GM12878 (cell line): ENCODE results near the gene OSBPL5. TPM values are rescaled to one million over a fixed set of nuclear protein-coding genes. Genes with fewer than 3 reads are reported as not detected.

Source experiments
- ATAC-seq: fragments of 200-7000 bp; cut with Tn5 transposase; 3 replicates; pipeline ENCODE4 v1.9.1; 2020; ENCODE audit warnings: mild to moderate bottlenecking, moderate library complexity
- BruUV-seq: library from RNA; stranded (reverse); fragments of 400-500 nt; replicated peaks from 2 replicates; lab custom pipeline; 2021; lab: Mats Ljungman, UMichigan
- CTCF ChIA-PET: fragments of 300-600 bp; sonication (Branson Sonifier 250); formaldehyde crosslinking; extraction: SDS; loops from one replicate; lab custom pipeline; 2021; ENCODE audit warnings: inconsistent platforms; lab: Yijun Ruan, JAX
- POLR2A ChIA-PET: fragments of 350-600 bp; formaldehyde crosslinking; extraction: SDS; loops from one replicate; lab custom pipeline; 2021; ENCODE audit warnings: inconsistent platforms; lab: Charles Lee
- RAD21 ChIA-PET: fragments of 300-600 bp; sonication (Branson Sonifier 250); formaldehyde crosslinking; loops from one replicate; lab custom pipeline; 2023; ENCODE audit warnings: antibody characterized with exemption; ENCODE audit not compliant: unreplicated experiment; lab: Charles Lee
- SMC1A ChIA-PET: fragments of 300-600 bp; sonication (Branson Sonifier 250); formaldehyde crosslinking; loops from one replicate; lab custom pipeline; 2023; ENCODE audit not compliant: unreplicated experiment, uncharacterized antibody; lab: Charles Lee
- DNase-seq: peaks from one replicate; pipeline ENCODE4 v3.0.0-alpha.2; 2011; ENCODE audit warnings: low read depth, low spot score
- FAIRE-seq: peaks from 3 replicates; lab custom pipeline; 2011; peaks lifted over from hg19 to GRCh38; lab: Jason Lieb, UNC
- H2AFZ ChIP-seq: 2 replicates; pipeline ENCODE4 v1.6.0; 2011; ENCODE audit warnings: low read depth, low read length, control low read depth; ENCODE audit not compliant: control insufficient read depth
- H3K27ac ChIP-seq: 2 replicates; pipeline ENCODE4 v1.5.1; 2011; ENCODE audit warnings: control low read depth; ENCODE audit not compliant: control insufficient read depth, insufficient read depth
- H3K27me3 ChIP-seq, 2 experiments: replicated peaks in 1 of 2; 2 replicates each; pipeline versions ENCODE4 v1.6.0 to v1.6.1; 2011; ENCODE audit warnings: low read length in 1 of 2; ENCODE audit not compliant: control insufficient read depth in 2 of 2, insufficient read depth in 2 of 2
- H3K36me3 ChIP-seq, 2 experiments: 2 replicates each; pipeline ENCODE4 v1.5.1; 2011; ENCODE audit warnings: low read length in 1 of 2; ENCODE audit not compliant: control insufficient read depth in 2 of 2, insufficient read depth in 2 of 2
- H3K4me1 ChIP-seq: 2 replicates; pipeline ENCODE4 v1.6.1; 2011; ENCODE audit warnings: mild to moderate bottlenecking, low read length, moderate library complexity, mixed read lengths; ENCODE audit not compliant: control insufficient read depth, insufficient read depth
- H3K4me2 ChIP-seq: 2 replicates; pipeline ENCODE4 v1.6.0; 2011; ENCODE audit warnings: control low read depth; ENCODE audit not compliant: control insufficient read depth, insufficient read depth
- H3K4me3 ChIP-seq: fragments of 200-600 bp; sonication (generic); 2 replicates; pipeline ENCODE4 v1.5.1; 2016
- H3K79me2 ChIP-seq: 2 replicates; pipeline ENCODE4 v1.6.0; 2011; ENCODE audit warnings: low read length; ENCODE audit not compliant: control insufficient read depth, insufficient read depth
- H3K9ac ChIP-seq: 2 replicates; pipeline ENCODE4 v1.8.0; 2011; ENCODE audit warnings: low read length, control low read depth, mixed read lengths; ENCODE audit not compliant: control insufficient read depth, insufficient read depth
- H3K9me3 ChIP-seq: replicated peaks from 3 replicates; pipeline ENCODE4 v1.5.1; 2011; ENCODE audit warnings: mild to moderate bottlenecking, low read length; ENCODE audit not compliant: control insufficient read depth, insufficient read depth
- H4K20me1 ChIP-seq: 2 replicates; pipeline ENCODE4 v1.6.0; 2011; ENCODE audit not compliant: control insufficient read depth, insufficient read depth
- ATF2 ChIP-seq: IDR thresholded peaks from 2 replicates; pipeline ENCODE4 v1.6.1; 2012; ENCODE audit warnings: low read length, inconsistent platforms
- CBX3 ChIP-seq: fragments of 200-600 bp; sonication (generic); IDR thresholded peaks from 2 replicates; pipeline ENCODE4 v1.6.1; 2016; ENCODE audit warnings: low read depth, borderline replicate concordance
- CHD2 ChIP-seq: IDR thresholded peaks from 2 replicates; pipeline ENCODE4 v1.6.1; 2011; ENCODE audit warnings: low read depth, low read length, improper control_type of control experiment, borderline replicate concordance
- CHD4 ChIP-seq: fragments of 200-600 bp; sonication (generic); IDR thresholded peaks from 2 replicates; pipeline ENCODE4 v1.6.1; 2016; ENCODE audit warnings: mild to moderate bottlenecking
- CREM ChIP-seq: IDR thresholded peaks from 2 replicates; pipeline ENCODE4 v1.6.1; 2014; ENCODE audit warnings: antibody characterized with exemption, low read depth
- E2F8 ChIP-seq: fragments of 450-650 bp; IDR thresholded peaks from 2 replicates; pipeline ENCODE4 v1.6.1; 2018; ENCODE audit warnings: mild to moderate bottlenecking, low read depth, moderate library complexity; ENCODE audit not compliant: partially characterized antibody
- FOS ChIP-seq: IDR thresholded peaks from 3 replicates; pipeline ENCODE4 v1.6.1; 2011; ENCODE audit warnings: borderline replicate concordance; ENCODE audit not compliant: insufficient read length; ENCODE audit errors: extremely low read depth
- GABPA ChIP-seq: IDR thresholded peaks from 2 replicates; pipeline ENCODE4 v1.6.1; 2014; ENCODE audit warnings: antibody characterized with exemption, low read depth, mild to moderate bottlenecking, inconsistent platforms
- HCFC1 ChIP-seq: fragments of 150-350 bp; IDR thresholded peaks from 2 replicates; pipeline ENCODE4 v1.6.1; 2014; ENCODE audit warnings: low read length
- MYB ChIP-seq: fragments of 150-350 bp; IDR thresholded peaks from 2 replicates; pipeline ENCODE4 v1.6.1; 2014; ENCODE audit warnings: mild to moderate bottlenecking, low read depth, low read length, borderline replicate concordance
- NFIC ChIP-seq: IDR thresholded peaks from 2 replicates; pipeline ENCODE4 v1.6.1; 2012; ENCODE audit warnings: low read depth, mild to moderate bottlenecking, inconsistent platforms, low read length, moderate library complexity
- POLR2AphosphoS5 ChIP-seq: IDR thresholded peaks from 2 replicates; pipeline ENCODE4 v1.6.1; 2011; ENCODE audit warnings: mild to moderate bottlenecking, low read length, inconsistent platforms
- PRDM15 ChIP-seq: fragments of 450-650 bp; formaldehyde crosslinking; IDR thresholded peaks from 2 replicates; pipeline ENCODE4 v1.4.0; 2020; ENCODE audit warnings: mild to moderate bottlenecking, moderate library complexity
- SMAD1 ChIP-seq: fragments of 450-650 bp; IDR thresholded peaks from 2 replicates; pipeline ENCODE4 v1.6.1; 2018; ENCODE audit warnings: mild to moderate bottlenecking, low read depth; ENCODE audit not compliant: partially characterized antibody
- SPI1 ChIP-seq: IDR thresholded peaks from 2 replicates; pipeline ENCODE4 v1.6.1; 2011; ENCODE audit warnings: low read depth, mild to moderate bottlenecking, low read length, moderate library complexity, borderline replicate concordance; ENCODE audit not compliant: insufficient read depth
- SUPT20H ChIP-seq: IDR thresholded peaks from 2 replicates; pipeline ENCODE4 v1.6.1; 2011; ENCODE audit warnings: low read depth, mild to moderate bottlenecking, low read length, moderate library complexity, borderline replicate concordance; ENCODE audit not compliant: control insufficient read depth
- TARDBP ChIP-seq: IDR thresholded peaks from 2 replicates; pipeline ENCODE4 v1.6.1; 2016; ENCODE audit warnings: borderline replicate concordance
- YBX1 ChIP-seq: fragments of 450-650 bp; IDR thresholded peaks from 2 replicates; pipeline ENCODE4 v1.6.1; 2016; ENCODE audit warnings: antibody characterized with exemption
- WGBS: methylation state at CpG from one replicate; pipeline ENCODE4 v1.1.6; 2016; ENCODE audit warnings: low lambda C conversion rate; ENCODE audit not compliant: insufficient replicate concordance, insufficient coverage; ENCODE audit errors: missing lambda C conversion rate; 5-methylcytosine and 5-hydroxymethylcytosine counted together
- in situ Hi-C: fragments of 300-500 bp; cut with MboI; formaldehyde crosslinking; loops from 9 replicates; pipeline ENCODE4 v1.14.3; 2018; ENCODE audit warnings: mixed read lengths
- intact Hi-C: fragments of 100-400 bp; cut with micrococcal nuclease; formaldehyde crosslinking; loops from one replicate; pipeline ENCODE4 v1.14.2; 2022; ENCODE audit not compliant: unreplicated experiment
- polyA plus RNA-seq, 11 experiments: library from polyadenylated mRNA; depleted of rRNA in 4 of 11; unstranded in 6 of 11; stranded (reverse) in 5 of 11; fragments of >200 nt; fragmentation: Nextera tagmentation in 4 of 11; fragmentation: Illumina TruSeq in 1 of 11; extraction: Ambion mirVana in 4 of 11; extraction: Trizol in 1 of 11; gene quantifications; 1 replicate in 1 of 11; 2 replicates in 10 of 11; pipeline versions ENCODE4 v1.2.1 to v1.2.3, GENCODE V29; 2011 to 2016; ENCODE audit warnings: inconsistent platforms in 2 of 11, missing spikeins in 2 of 11, low read depth in 1 of 11
- total RNA-seq, 4 experiments: library from RNA; depleted of rRNA in 3 of 4; stranded (reverse); fragments of >200 nt in 3 of 4; fragmentation: Illumina TruSeq in 1 of 4; extraction: Trizol in 1 of 4; gene quantifications; 2 replicates each; pipeline versions ENCODE4 v1.2.1 to v1.2.3, GENCODE V29; 2013 to 2021

OSBPL5 gene
- total and polyA plus RNA-seq, 10 of the 15 experiments (the other 5 are each of a cell fraction or from before 2014, with no cell fraction given), result not detected

DNA sequence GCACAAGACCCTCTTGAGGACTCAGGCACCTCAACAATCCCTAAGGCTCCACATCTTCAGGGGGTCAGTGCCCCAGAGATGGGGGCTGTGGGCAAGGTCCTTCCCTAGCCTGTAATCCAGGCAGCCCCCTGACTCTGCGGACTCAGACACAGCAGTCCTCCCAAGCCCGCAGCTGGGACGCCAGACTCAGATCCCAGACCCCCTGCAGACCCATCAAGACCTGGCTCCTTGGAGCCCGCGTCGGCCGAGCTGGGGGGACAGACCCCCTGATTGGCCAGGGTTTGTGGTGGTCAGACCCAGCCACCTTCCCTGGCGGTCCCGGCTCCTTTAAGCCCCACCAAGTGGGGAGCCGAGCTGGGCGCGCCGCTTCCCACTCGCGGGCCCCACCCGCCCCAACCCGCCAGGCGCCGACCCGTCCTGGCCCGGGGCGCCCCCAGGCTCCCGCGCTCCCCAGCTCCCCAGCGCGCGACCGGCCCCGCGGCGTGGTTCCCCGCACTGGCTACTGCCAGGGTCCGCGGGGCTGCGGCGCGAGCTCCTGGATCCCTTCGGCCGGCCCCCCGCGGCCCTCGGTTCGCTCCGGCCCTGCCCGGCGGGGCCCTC lies 458 bp downstream of the OSBPL5 start:
- Histone ChIP-seq H3K27me3 (peaks cover 14 to 16% of the 10 kb centered on the region in 2 experiments), H4K20me1 (no peaks in the 10 kb centered on the region), H3K4me1 (no peaks in the 10 kb centered on the region), H3K9me3 (no peaks in the 10 kb centered on the region), H3K36me3 (no peaks in the 10 kb centered on the region), H3K4me3 (no peak overlapping the region), H3K4me2 (no peak overlapping the region), H3K79me2 (no peaks in the 10 kb centered on the region), H2AFZ (no peak overlapping the region), H3K9ac (no peak overlapping the region), H3K27ac (no peak overlapping the region)
- WGBS, result 5% methylated on average over 7 of the region's 46 CpGs
- ATAC-seq (no peak), DNase-seq (no peak), FAIRE-seq (no peak)
- intact Hi-C loops (no loop called here), in situ Hi-C loops (no loop called here)
- RAD21 ChIA-PET, result no interaction called here
- no TSS peak for BruUV-seq
- POLR2A ChIA-PET, result no interaction called here
- no peak for TF ChIP-seq GABPA
- TF ChIP-seq SUPT20H, result no peak
- TF ChIP-seq PRDM15 (CRISPR knock-in tag), result no peak
- no peak for TF ChIP-seq CREM
- TF ChIP-seq FOS, result no peak
- TF ChIP-seq CHD4, result no peak
- no peak for TF ChIP-seq CBX3
- no peak for TF ChIP-seq HCFC1
- no peak for TF ChIP-seq SPI1
- no peak for TF ChIP-seq ATF2
- no peak for TF ChIP-seq SMAD1
- TF ChIP-seq E2F8, result no peak
- TF ChIP-seq TARDBP, result no peak
- no peak for TF ChIP-seq NFIC
- no peak for TF ChIP-seq MYB
- no peak for TF ChIP-seq CHD2
- TF ChIP-seq POLR2AphosphoS5, result no peak
- TF ChIP-seq YBX1, result no peak
- SMC1A ChIA-PET, result no interaction called here
- CTCF ChIA-PET, result no interaction called here
